ENCODE measurements around the gene CLIC1. TPM values are rescaled to one million over a fixed set of nuclear protein-coding genes. Genes with fewer than 3 reads are reported as not detected.

CLIC1 gene
- total RNA-seq, 6 donors from 2014 or later, result 138 to 497 (median 277) TPM

- peak; percentile 70 to 78 for TF ChIP-seq POLR2AphosphoS5 (IDR thresholded peaks at IDR 0.05)
- peak in 3 of 4 donors; percentile 47 to 74 (median 71) for TF ChIP-seq POLR2A (IDR thresholded peaks at IDR 0.05)
- peak in 2 of 6 experiments; percentile 11 to 37 for TF ChIP-seq CTCF (IDR thresholded peaks at IDR 0.05)
- no peak for TF ChIP-seq EP300 (IDR thresholded peaks at IDR 0.05)
- Histone ChIP-seq H3K27ac (peak overlapping the region; percentile 87 to 99 (median 94)), H3K36me3 (peaks cover 20 to 64% (median 40%) of the 10 kb centered on the region in 4 donors), H3K9me3 (no peaks in the 10 kb centered on the region), H3K27me3 (no peaks in the 10 kb centered on the region), H3K4me1 (peaks cover 49 to 90% (median 71%) of the 10 kb centered on the region in 4 donors), H3K4me3 (peak overlapping the region; percentile 76 to 87 (median 82))
- DNase-seq, result peak; percentile 93 to 97
- 5 to 7% methylated on average over 22 to 39 of the region's 46 CpGs for WGBS, 2 donors
- ATAC-seq (ENCODE audit: low FRiP score in 2 of 2), result peak; percentile 86 to 91
Observed at GRCh38 chr6:31729979-31730630, 6.2 kb downstream of the CLIC1 start.

- Histone ChIP-seq H3K27me3 (no peaks in the 10 kb centered on the region), H3K4me3 (peak overlapping the region; percentile 76 to 87 (median 82)), H3K9me3 (no peaks in the 10 kb centered on the region), H3K27ac (peak overlapping the region; percentile 87 to 99 (median 94)), H3K36me3 (peaks cover 20 to 64% (median 40%) of the 10 kb centered on the region in 4 donors), H3K4me1 (peaks cover 45 to 84% (median 70%) of the 10 kb centered on the region in 4 donors)
- TF ChIP-seq EP300 (IDR thresholded peaks at IDR 0.05) (no peak), POLR2AphosphoS5 (IDR thresholded peaks at IDR 0.05) (peak; percentile 58 to 75), CTCF (IDR thresholded peaks at IDR 0.05) (peak in 5 of 6 experiments; percentile 1 to 91 (median 68)), POLR2A (IDR thresholded peaks at IDR 0.05) (no peak)
- peak; percentile 93 to 95 for DNase-seq
- peak; percentile 92 to 95 for ATAC-seq (ENCODE audit: low FRiP score in 2 of 2)
- 0 to 1% methylated on average over 22 to 26 of the region's 29 CpGs for WGBS, 2 donors
Observed at GRCh38 chr6:31729515-31729978, 6.8 kb downstream of the CLIC1 start.

- Histone ChIP-seq H3K36me3 (peaks cover 20 to 59% (median 37%) of the 10 kb centered on the region in 4 donors), H3K9me3 (no peaks in the 10 kb centered on the region), H3K27ac (peak within 1 kb of the TSS; percentile 87 to 99 (median 94)), H3K4me1 (peaks cover 39 to 78% (median 64%) of the 10 kb centered on the region in 4 donors), H3K4me3 (peak within 1 kb of the TSS; percentile 76 to 87 (median 82)), H3K27me3 (no peaks in the 10 kb centered on the region)
- 18 to 23% methylated on average over 35 of the region's 36 CpGs for WGBS, 2 donors
- TF ChIP-seq EP300 (IDR thresholded peaks at IDR 0.05) (no peak), CTCF (IDR thresholded peaks at IDR 0.05) (peak in 3 of 6 experiments; percentile 68 to 74 (median 71)), POLR2A (IDR thresholded peaks at IDR 0.05) (no peak), POLR2AphosphoS5 (IDR thresholded peaks at IDR 0.05) (no peak)
- ATAC-seq (ENCODE audit: low FRiP score in 2 of 2) (peak; percentile 45 to 66), DNase-seq (peak in 1 of 2 donors; percentile 83)
Observed at GRCh38 chr6:31728767-31729514, 7.4 kb downstream of the CLIC1 start, which contains the start of gene DDAH2. Gene DDAH2, minus strand, starts transcription at chr6:31729299. Its CDS starts 138 bp downstream, at chr6:31729161.

- DNase-seq, result peak in 1 of 2 donors; percentile 84
- no peak for ATAC-seq (ENCODE audit: low FRiP score in 2 of 2)
- Histone ChIP-seq H3K27ac (peak overlapping the region; percentile 87 to 99 (median 94)), H3K9me3 (no peaks in the 10 kb centered on the region), H3K4me1 (peaks cover 30 to 69% (median 55%) of the 10 kb centered on the region in 4 donors), H3K36me3 (peaks cover 14 to 50% (median 28%) of the 10 kb centered on the region in 4 donors), H3K27me3 (no peaks in the 10 kb centered on the region), H3K4me3 (peak overlapping the region in 3 of 4 donors; percentile 76 to 84 (median 80))
- TF ChIP-seq POLR2A (IDR thresholded peaks at IDR 0.05), result no peak
- TF ChIP-seq EP300 (IDR thresholded peaks at IDR 0.05), result no peak
- no peak for TF ChIP-seq POLR2AphosphoS5 (IDR thresholded peaks at IDR 0.05)
- no peak for TF ChIP-seq CTCF (IDR thresholded peaks at IDR 0.05)
- 77% methylated on average over 20 to 41 of the region's 41 CpGs for WGBS, 2 donors
Observed at GRCh38 chr6:31727717-31728671, 8.3 kb downstream of the CLIC1 start.
